GM12878 (cell line): Measurements from ENCODE around the gene GPRIN1. TPM values are rescaled to one million over a fixed set of nuclear protein-coding genes. Genes with fewer than 3 reads are reported as not detected.

ENCODE experiments used
- ATAC-seq: fragments of 200-7000 bp; cut with Tn5 transposase; 3 replicates; pipeline ENCODE4 v1.9.1; 2020; ENCODE audit warnings: mild to moderate bottlenecking, moderate library complexity
- BruUV-seq: library from RNA; stranded (reverse); fragments of 400-500 nt; replicated peaks from 2 replicates; lab custom pipeline; 2021; lab: Mats Ljungman, UMichigan
- CTCF ChIA-PET: fragments of 300-600 bp; sonication (Branson Sonifier 250); formaldehyde crosslinking; extraction: SDS; loops from one replicate; lab custom pipeline; 2021; ENCODE audit warnings: inconsistent platforms; lab: Yijun Ruan, JAX
- POLR2A ChIA-PET: fragments of 350-600 bp; formaldehyde crosslinking; extraction: SDS; loops from one replicate; lab custom pipeline; 2021; ENCODE audit warnings: inconsistent platforms; lab: Charles Lee
- RAD21 ChIA-PET: fragments of 300-600 bp; sonication (Branson Sonifier 250); formaldehyde crosslinking; loops from one replicate; lab custom pipeline; 2023; ENCODE audit warnings: antibody characterized with exemption; ENCODE audit not compliant: unreplicated experiment; lab: Charles Lee
- SMC1A ChIA-PET: fragments of 300-600 bp; sonication (Branson Sonifier 250); formaldehyde crosslinking; loops from one replicate; lab custom pipeline; 2023; ENCODE audit not compliant: unreplicated experiment, uncharacterized antibody; lab: Charles Lee
- DNase-seq: peaks from one replicate; pipeline ENCODE4 v3.0.0-alpha.2; 2011; ENCODE audit warnings: low read depth, low spot score
- FAIRE-seq: peaks from 3 replicates; lab custom pipeline; 2011; peaks lifted over from hg19 to GRCh38; lab: Jason Lieb, UNC
- H2AFZ ChIP-seq: 2 replicates; pipeline ENCODE4 v1.6.0; 2011; ENCODE audit warnings: low read depth, low read length, control low read depth; ENCODE audit not compliant: control insufficient read depth
- H3K27ac ChIP-seq: 2 replicates; pipeline ENCODE4 v1.5.1; 2011; ENCODE audit warnings: control low read depth; ENCODE audit not compliant: control insufficient read depth, insufficient read depth
- H3K27me3 ChIP-seq, 2 experiments: replicated peaks in 1 of 2; 2 replicates each; pipeline versions ENCODE4 v1.6.0 to v1.6.1; 2011; ENCODE audit warnings: low read length in 1 of 2; ENCODE audit not compliant: control insufficient read depth in 2 of 2, insufficient read depth in 2 of 2
- H3K36me3 ChIP-seq, 2 experiments: 2 replicates each; pipeline ENCODE4 v1.5.1; 2011; ENCODE audit warnings: low read length in 1 of 2; ENCODE audit not compliant: control insufficient read depth in 2 of 2, insufficient read depth in 2 of 2
- H3K4me1 ChIP-seq: 2 replicates; pipeline ENCODE4 v1.6.1; 2011; ENCODE audit warnings: mild to moderate bottlenecking, low read length, moderate library complexity, mixed read lengths; ENCODE audit not compliant: control insufficient read depth, insufficient read depth
- H3K4me2 ChIP-seq: 2 replicates; pipeline ENCODE4 v1.6.0; 2011; ENCODE audit warnings: control low read depth; ENCODE audit not compliant: control insufficient read depth, insufficient read depth
- H3K4me3 ChIP-seq: fragments of 200-600 bp; sonication (generic); 2 replicates; pipeline ENCODE4 v1.5.1; 2016
- H3K79me2 ChIP-seq: 2 replicates; pipeline ENCODE4 v1.6.0; 2011; ENCODE audit warnings: low read length; ENCODE audit not compliant: control insufficient read depth, insufficient read depth
- H3K9ac ChIP-seq: 2 replicates; pipeline ENCODE4 v1.8.0; 2011; ENCODE audit warnings: low read length, control low read depth, mixed read lengths; ENCODE audit not compliant: control insufficient read depth, insufficient read depth
- H3K9me3 ChIP-seq: replicated peaks from 3 replicates; pipeline ENCODE4 v1.5.1; 2011; ENCODE audit warnings: mild to moderate bottlenecking, low read length; ENCODE audit not compliant: control insufficient read depth, insufficient read depth
- H4K20me1 ChIP-seq: 2 replicates; pipeline ENCODE4 v1.6.0; 2011; ENCODE audit not compliant: control insufficient read depth, insufficient read depth
- ASH2L ChIP-seq: fragments of 300-600, 200-600 bp; sonication (generic); IDR thresholded peaks from 2 replicates; pipeline ENCODE4 v1.6.1; 2017; ENCODE audit warnings: low read depth, mild to moderate bottlenecking, borderline replicate concordance
- BACH1 ChIP-seq: fragments of 450-650 bp; IDR thresholded peaks from 2 replicates; pipeline ENCODE4 v1.6.1; 2017; ENCODE audit warnings: mild to moderate bottlenecking, borderline replicate concordance
- POU2F2 ChIP-seq: IDR thresholded peaks from 3 replicates; pipeline ENCODE4 v1.6.1; 2011; ENCODE audit warnings: low read depth, mild to moderate bottlenecking, low read length, borderline replicate concordance
- SMAD1 ChIP-seq: fragments of 450-650 bp; IDR thresholded peaks from 2 replicates; pipeline ENCODE4 v1.6.1; 2018; ENCODE audit warnings: mild to moderate bottlenecking, low read depth; ENCODE audit not compliant: partially characterized antibody
- SREBF1 ChIP-seq: IDR thresholded peaks from 2 replicates; pipeline ENCODE4 v1.6.1; 2012; ENCODE audit warnings: mild to moderate bottlenecking, low read length
- SRF ChIP-seq, 2 experiments: IDR thresholded peaks; 2 replicates each; pipeline ENCODE4 v1.6.1; 2011; ENCODE audit warnings: low read depth in 2 of 2, low read length in 2 of 2, mild to moderate bottlenecking in 1 of 2, moderate library complexity in 1 of 2
- TCF7 ChIP-seq: IDR thresholded peaks from 2 replicates; pipeline ENCODE4 v1.6.1; 2014; ENCODE audit warnings: antibody characterized with exemption, borderline replicate concordance
- WGBS: methylation state at CpG from one replicate; pipeline ENCODE4 v1.1.6; 2016; ENCODE audit warnings: low lambda C conversion rate; ENCODE audit not compliant: insufficient replicate concordance, insufficient coverage; ENCODE audit errors: missing lambda C conversion rate; 5-methylcytosine and 5-hydroxymethylcytosine counted together
- in situ Hi-C: fragments of 300-500 bp; cut with MboI; formaldehyde crosslinking; loops from 9 replicates; pipeline ENCODE4 v1.14.3; 2018; ENCODE audit warnings: mixed read lengths
- intact Hi-C: fragments of 100-400 bp; cut with micrococcal nuclease; formaldehyde crosslinking; loops from one replicate; pipeline ENCODE4 v1.14.2; 2022; ENCODE audit not compliant: unreplicated experiment
- polyA plus RNA-seq, 11 experiments: library from polyadenylated mRNA; depleted of rRNA in 4 of 11; unstranded in 6 of 11; stranded (reverse) in 5 of 11; fragments of >200 nt; fragmentation: Nextera tagmentation in 4 of 11; fragmentation: Illumina TruSeq in 1 of 11; extraction: Ambion mirVana in 4 of 11; extraction: Trizol in 1 of 11; gene quantifications; 1 replicate in 1 of 11; 2 replicates in 10 of 11; pipeline versions ENCODE4 v1.2.1 to v1.2.3, GENCODE V29; 2011 to 2016; ENCODE audit warnings: inconsistent platforms in 2 of 11, missing spikeins in 2 of 11, low read depth in 1 of 11
- total RNA-seq, 4 experiments: library from RNA; depleted of rRNA in 3 of 4; stranded (reverse); fragments of >200 nt in 3 of 4; fragmentation: Illumina TruSeq in 1 of 4; extraction: Trizol in 1 of 4; gene quantifications; 2 replicates each; pipeline versions ENCODE4 v1.2.1 to v1.2.3, GENCODE V29; 2013 to 2021
- TF ChIP-seq, protein P1 (sequence below): fragments of 450-650 bp; IDR thresholded peaks from 2 replicates; pipeline ENCODE4 v1.6.1; 2017; ENCODE audit warnings: mild to moderate bottlenecking, moderate library complexity

GPRIN1 gene
- total and polyA plus RNA-seq, 10 of the 15 experiments (the other 5 are each of a cell fraction or from before 2014, with no cell fraction given) = 0.52 to 16.3 (median 4.5) TPM

DNA sequence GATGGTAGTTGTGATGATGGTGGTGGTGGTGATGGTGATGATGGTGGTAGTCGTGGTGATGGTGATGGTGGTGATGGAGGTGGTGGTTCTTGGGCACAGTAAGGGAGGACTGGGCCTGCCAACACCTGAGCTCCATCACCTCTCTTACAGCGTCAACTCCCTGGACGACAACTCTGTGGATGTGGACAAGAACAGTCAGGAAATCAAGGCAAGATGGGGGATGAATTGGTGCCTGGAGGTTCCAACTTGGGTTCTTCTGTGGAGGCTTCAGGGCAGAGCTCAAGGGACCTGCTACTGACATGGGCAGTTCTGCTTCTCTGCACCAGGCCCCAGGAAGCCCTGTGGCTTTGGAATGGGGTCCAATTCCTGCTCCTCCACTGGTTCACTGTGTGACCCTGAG lies 17.4 kb downstream of the GPRIN1 start:
- WGBS = 67% methylated on average over 3 of the region's 3 CpGs
- Histone ChIP-seq H3K79me2 (no peaks in the 10 kb centered on the region), H3K9ac (no peak overlapping the region), H3K4me2 (no peak overlapping the region), H4K20me1 (no peaks in the 10 kb centered on the region), H3K4me1 (no peaks in the 10 kb centered on the region), H3K27ac (no peak overlapping the region), H2AFZ (no peak overlapping the region), H3K27me3 (no peaks in the 10 kb centered on the region), H3K4me3 (no peak overlapping the region), H3K36me3 (no peaks in the 10 kb centered on the region), H3K9me3 (no peaks in the 10 kb centered on the region; the same call in 2 of the 3 replicates)
- SMC1A ChIA-PET = no interaction called here
- BruUV-seq = no TSS peak
- in situ Hi-C loops (loop anchor here (25.0 kb wide), 1 partner anchor 855 kb away; no protein-coding TSS in a partner anchor), intact Hi-C loops (no loop called here)
- no peak for DNase-seq
- no peak for FAIRE-seq
- RAD21 ChIA-PET = no interaction called here
- no peak for ATAC-seq
- TF ChIP-seq POU2F2 (no peak), SRF (IDR thresholded peaks at IDR 0.05; ENCODE audit: low read depth in 2 of 2, low read length in 2 of 2) (no peak), ASH2L (no peak), TCF7 (no peak), SREBF1 (no peak), BACH1 (no peak), SMAD1 (no peak)
- TF ChIP-seq, protein P1, sequence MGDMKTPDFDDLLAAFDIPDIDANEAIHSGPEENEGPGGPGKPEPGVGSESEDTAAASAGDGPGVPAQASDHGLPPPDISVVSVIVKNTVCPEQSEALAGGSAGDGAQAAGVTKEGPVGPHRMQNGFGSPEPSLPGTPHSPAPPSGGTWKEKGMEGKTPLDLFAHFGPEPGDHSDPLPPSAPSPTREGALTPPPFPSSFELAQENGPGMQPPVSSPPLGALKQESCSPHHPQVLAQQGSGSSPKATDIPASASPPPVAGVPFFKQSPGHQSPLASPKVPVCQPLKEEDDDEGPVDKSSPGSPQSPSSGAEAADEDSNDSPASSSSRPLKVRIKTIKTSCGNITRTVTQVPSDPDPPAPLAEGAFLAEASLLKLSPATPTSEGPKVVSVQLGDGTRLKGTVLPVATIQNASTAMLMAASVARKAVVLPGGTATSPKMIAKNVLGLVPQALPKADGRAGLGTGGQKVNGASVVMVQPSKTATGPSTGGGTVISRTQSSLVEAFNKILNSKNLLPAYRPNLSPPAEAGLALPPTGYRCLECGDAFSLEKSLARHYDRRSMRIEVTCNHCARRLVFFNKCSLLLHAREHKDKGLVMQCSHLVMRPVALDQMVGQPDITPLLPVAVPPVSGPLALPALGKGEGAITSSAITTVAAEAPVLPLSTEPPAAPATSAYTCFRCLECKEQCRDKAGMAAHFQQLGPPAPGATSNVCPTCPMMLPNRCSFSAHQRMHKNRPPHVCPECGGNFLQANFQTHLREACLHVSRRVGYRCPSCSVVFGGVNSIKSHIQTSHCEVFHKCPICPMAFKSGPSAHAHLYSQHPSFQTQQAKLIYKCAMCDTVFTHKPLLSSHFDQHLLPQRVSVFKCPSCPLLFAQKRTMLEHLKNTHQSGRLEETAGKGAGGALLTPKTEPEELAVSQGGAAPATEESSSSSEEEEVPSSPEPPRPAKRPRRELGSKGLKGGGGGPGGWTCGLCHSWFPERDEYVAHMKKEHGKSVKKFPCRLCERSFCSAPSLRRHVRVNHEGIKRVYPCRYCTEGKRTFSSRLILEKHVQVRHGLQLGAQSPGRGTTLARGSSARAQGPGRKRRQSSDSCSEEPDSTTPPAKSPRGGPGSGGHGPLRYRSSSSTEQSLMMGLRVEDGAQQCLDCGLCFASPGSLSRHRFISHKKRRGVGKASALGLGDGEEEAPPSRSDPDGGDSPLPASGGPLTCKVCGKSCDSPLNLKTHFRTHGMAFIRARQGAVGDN = no peak
- CTCF ChIA-PET = no interaction called here
- POLR2A ChIA-PET = no interaction called here
